Liver (tissue), 9 donors: ENCODE measurements around the gene UNC93A. TPM values are rescaled to one million over a fixed set of nuclear protein-coding genes. Genes with fewer than 3 reads are reported as not detected.

Source experiments
- DNase-seq: peaks from one replicate; pipeline ENCODE4 v3.0.0-alpha.2; 2017; ENCODE audit warnings: low spot score
- H3K27ac ChIP-seq, 2 donors: one replicate each; pipeline ENCODE4 v1.7.0; 2013; ENCODE audit warnings: inconsistent platforms in 2 of 2, low read length in 2 of 2, control low read depth in 1 of 2, low read depth in 1 of 2, mild to moderate bottlenecking in 1 of 2
- H3K27me3 ChIP-seq, 4 donors: one replicate each; pipeline versions ENCODE4 v1.6.1 to v1.7.0; 2013; ENCODE audit warnings: low read length in 3 of 4, inconsistent platforms in 1 of 4, mild to moderate bottlenecking in 1 of 4, moderate library complexity in 1 of 4; ENCODE audit not compliant: control insufficient read depth in 4 of 4, insufficient read depth in 4 of 4
- H3K36me3 ChIP-seq, 4 donors: one replicate each; pipeline versions ENCODE4 v1.6.1 to v1.7.0; 2013; ENCODE audit warnings: low read length in 3 of 4, mild to moderate bottlenecking in 3 of 4, low read depth in 1 of 4, moderate library complexity in 1 of 4; ENCODE audit not compliant: control insufficient read depth in 4 of 4, insufficient read depth in 3 of 4
- H3K4me1 ChIP-seq, 4 donors: one replicate each; pipeline versions ENCODE4 v1.6.1 to v1.7.0; 2013; ENCODE audit warnings: low read length in 3 of 4, mild to moderate bottlenecking in 3 of 4, moderate library complexity in 1 of 4; ENCODE audit not compliant: control insufficient read depth in 4 of 4, insufficient read depth in 4 of 4
- H3K4me3 ChIP-seq, 3 donors: one replicate each; pipeline versions ENCODE4 v1.6.1 to v1.7.0; 2013; ENCODE audit warnings: low read length in 3 of 3, control low read depth in 1 of 3, low read depth in 1 of 3, mild to moderate bottlenecking in 1 of 3
- H3K9ac ChIP-seq, 2 donors: one replicate each; pipeline ENCODE4 v1.7.0; 2013; ENCODE audit warnings: low read length in 2 of 2, mild to moderate bottlenecking in 2 of 2, moderate library complexity in 2 of 2, control low read depth in 1 of 2, low read depth in 1 of 2
- H3K9me3 ChIP-seq, 4 donors: one replicate each; pipeline versions ENCODE4 v1.6.1 to v1.7.0; 2013; ENCODE audit warnings: low read length in 3 of 4; ENCODE audit not compliant: control insufficient read depth in 4 of 4
- ATF3 ChIP-seq: IDR thresholded peaks from 2 replicates; pipeline ENCODE4 v1.6.1; 2016; ENCODE audit warnings: antibody characterized with exemption
- CTCF ChIP-seq: fragments of 150-350 bp; IDR thresholded peaks from 2 replicates; pipeline ENCODE4 v1.5.1; 2017; ENCODE audit warnings: improper control_type of control experiment, low read depth, low read length; ENCODE audit not compliant: missing input control
- EGR1 ChIP-seq, 2 donors: IDR thresholded peaks; 2 replicates each; pipeline ENCODE4 v1.6.1; 2016 to 2018; ENCODE audit warnings: antibody characterized with exemption in 2 of 2, low read depth in 2 of 2
- FOXA1 ChIP-seq: IDR thresholded peaks from 2 replicates; pipeline ENCODE4 v1.6.1; 2016; ENCODE audit warnings: antibody characterized with exemption
- FOXA2 ChIP-seq: IDR thresholded peaks from 2 replicates; pipeline ENCODE4 v1.6.1; 2016; ENCODE audit warnings: antibody characterized with exemption
- GABPA ChIP-seq, 2 donors: IDR thresholded peaks in 1 of 2; conservative IDR thresholded peaks in 1 of 2; 2 replicates each; pipeline ENCODE4 v1.6.1; 2016; ENCODE audit warnings: antibody characterized with exemption in 2 of 2, mild to moderate bottlenecking in 1 of 2, moderate library complexity in 1 of 2
- HNF4A ChIP-seq, 2 donors: conservative IDR thresholded peaks; 2 replicates each; pipeline ENCODE4 v1.6.1; 2016; ENCODE audit warnings: antibody characterized with exemption in 2 of 2, mild to moderate bottlenecking in 2 of 2
- HNF4G ChIP-seq: IDR thresholded peaks from 2 replicates; pipeline ENCODE4 v1.6.1; 2016; ENCODE audit warnings: antibody characterized with exemption
- JUND ChIP-seq, 2 donors: IDR thresholded peaks; 2 replicates each; pipeline ENCODE4 v1.6.1; 2016; ENCODE audit warnings: antibody characterized with exemption in 2 of 2
- MAX ChIP-seq: IDR thresholded peaks from 2 replicates; pipeline ENCODE4 v1.6.1; 2016; ENCODE audit warnings: antibody characterized with exemption
- NR2F2 ChIP-seq: IDR thresholded peaks from 2 replicates; pipeline ENCODE4 v1.6.1; 2016; ENCODE audit warnings: antibody characterized with exemption
- RAD21 ChIP-seq, 2 donors: IDR thresholded peaks; 2 replicates each; pipeline ENCODE4 v1.6.1; 2016; ENCODE audit warnings: antibody characterized with exemption in 2 of 2, mild to moderate bottlenecking in 2 of 2
- REST ChIP-seq: IDR thresholded peaks from 2 replicates; pipeline ENCODE4 v1.6.1; 2016; ENCODE audit warnings: antibody characterized with exemption, mild to moderate bottlenecking
- RXRA ChIP-seq, 2 donors: IDR thresholded peaks; 2 replicates each; pipeline ENCODE4 v1.6.1; 2017 to 2018; ENCODE audit warnings: antibody characterized with exemption in 2 of 2, mild to moderate bottlenecking in 1 of 2
- SP1 ChIP-seq: IDR thresholded peaks from 2 replicates; pipeline ENCODE4 v1.6.1; 2018; ENCODE audit warnings: antibody characterized with exemption, mild to moderate bottlenecking
- TAF1 ChIP-seq: conservative IDR thresholded peaks from 2 replicates; pipeline ENCODE4 v1.6.1; 2016; ENCODE audit warnings: antibody characterized with exemption, mild to moderate bottlenecking
- YY1 ChIP-seq: IDR thresholded peaks from 2 replicates; pipeline ENCODE4 v1.6.1; 2016; ENCODE audit warnings: antibody characterized with exemption, mild to moderate bottlenecking
- WGBS: extraction: QIAGEN DNeasy Blood & Tissue Kit; methylation state at CpG from one replicate; pipeline ENCODE4 v1.1.7; 2013; 5-methylcytosine and 5-hydroxymethylcytosine counted together
- polyA plus RNA-seq, 2 donors: library from polyadenylated mRNA; stranded (reverse) in 1 of 2; unstranded in 1 of 2; fragments of 200-250 nt in 1 of 2; fragments of >200 nt in 1 of 2; fragmentation: Nextera tagmentation in 1 of 2; extraction: Ambion mirVana in 1 of 2; gene quantifications; one replicate each; pipeline versions ENCODE4 v1.2.1 to v1.2.3, GENCODE V29; 2013 to 2015
- total RNA-seq, 2 donors: library from RNA; depleted of rRNA; stranded (reverse); fragments of >200 nt; gene quantifications; one replicate each; pipeline ENCODE4 v1.2.3, GENCODE V29; 2014
- TF ChIP-seq, protein P1 (sequence below): IDR thresholded peaks from 2 replicates; pipeline ENCODE4 v1.6.1; 2016; ENCODE audit warnings: antibody characterized with exemption
- donor health status: healthy.
- donor health status: healthy.
- donor health status: healthy.
- donor health status: healthy.
- donor health status: healthy.

The UNC93A gene
- total and polyA plus RNA-seq, 4 donors, result 0.79 to 14.0 (median 4.6) TPM

DNA sequence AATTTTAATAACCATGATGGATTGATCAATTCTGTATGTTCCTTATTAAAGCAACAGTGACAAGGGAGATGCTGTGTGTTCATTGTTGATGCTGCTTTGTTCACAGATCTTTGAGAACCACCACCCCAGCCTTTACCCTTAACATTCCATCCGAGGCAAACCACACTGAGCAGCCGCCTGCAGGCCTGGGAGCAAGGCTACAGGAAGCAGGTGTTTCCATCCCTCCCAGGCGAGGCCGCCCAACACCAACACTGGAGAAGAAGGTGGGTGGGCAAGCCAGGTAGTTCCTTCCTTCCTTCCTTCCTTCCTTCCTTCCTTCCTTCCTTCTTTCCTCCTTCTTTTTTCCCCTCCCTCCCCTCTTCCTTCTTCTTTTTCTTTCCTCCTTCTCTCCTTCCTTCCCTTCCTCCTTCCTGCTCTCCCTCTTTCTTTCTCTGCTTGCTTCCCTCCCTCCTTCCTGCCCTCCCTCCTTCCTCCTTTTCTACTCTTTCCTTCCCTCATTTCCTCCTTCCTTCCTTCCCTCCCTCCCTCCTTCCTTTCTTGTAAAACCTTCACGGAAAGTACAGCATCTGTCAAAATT, 47.5 kb downstream of the UNC93A start:
- H3K9me3 ChIP-seq, result no peaks in the 10 kb centered on the region
- 80% methylated on average over 5 of the region's 5 CpGs for WGBS
- TF ChIP-seq FOXA1 (no peak), HNF4G (no peak), REST (no peak), TAF1 (no peak), NR2F2 (no peak), RXRA (IDR thresholded peaks at IDR 0.05) (no peak)
- TF ChIP-seq, protein P1, sequence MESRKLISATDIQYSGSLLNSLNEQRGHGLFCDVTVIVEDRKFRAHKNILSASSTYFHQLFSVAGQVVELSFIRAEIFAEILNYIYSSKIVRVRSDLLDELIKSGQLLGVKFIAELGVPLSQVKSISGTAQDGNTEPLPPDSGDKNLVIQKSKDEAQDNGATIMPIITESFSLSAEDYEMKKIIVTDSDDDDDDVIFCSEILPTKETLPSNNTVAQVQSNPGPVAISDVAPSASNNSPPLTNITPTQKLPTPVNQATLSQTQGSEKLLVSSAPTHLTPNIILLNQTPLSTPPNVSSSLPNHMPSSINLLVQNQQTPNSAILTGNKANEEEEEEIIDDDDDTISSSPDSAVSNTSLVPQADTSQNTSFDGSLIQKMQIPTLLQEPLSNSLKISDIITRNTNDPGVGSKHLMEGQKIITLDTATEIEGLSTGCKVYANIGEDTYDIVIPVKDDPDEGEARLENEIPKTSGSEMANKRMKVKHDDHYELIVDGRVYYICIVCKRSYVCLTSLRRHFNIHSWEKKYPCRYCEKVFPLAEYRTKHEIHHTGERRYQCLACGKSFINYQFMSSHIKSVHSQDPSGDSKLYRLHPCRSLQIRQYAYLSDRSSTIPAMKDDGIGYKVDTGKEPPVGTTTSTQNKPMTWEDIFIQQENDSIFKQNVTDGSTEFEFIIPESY, result no peak
- no peak for DNase-seq
- peaks cover 5 to 27% (median 12%) of the 10 kb centered on the region in 4 donors for H3K4me1 ChIP-seq
- H3K36me3 ChIP-seq, result no peaks in the 10 kb centered on the region
- no peak overlapping the region for H3K4me3 ChIP-seq
- H3K27ac ChIP-seq, result no peak overlapping the region
- H3K27me3 ChIP-seq, result no peaks in the 10 kb centered on the region
- H3K9ac ChIP-seq, result no peak overlapping the region

DNA sequence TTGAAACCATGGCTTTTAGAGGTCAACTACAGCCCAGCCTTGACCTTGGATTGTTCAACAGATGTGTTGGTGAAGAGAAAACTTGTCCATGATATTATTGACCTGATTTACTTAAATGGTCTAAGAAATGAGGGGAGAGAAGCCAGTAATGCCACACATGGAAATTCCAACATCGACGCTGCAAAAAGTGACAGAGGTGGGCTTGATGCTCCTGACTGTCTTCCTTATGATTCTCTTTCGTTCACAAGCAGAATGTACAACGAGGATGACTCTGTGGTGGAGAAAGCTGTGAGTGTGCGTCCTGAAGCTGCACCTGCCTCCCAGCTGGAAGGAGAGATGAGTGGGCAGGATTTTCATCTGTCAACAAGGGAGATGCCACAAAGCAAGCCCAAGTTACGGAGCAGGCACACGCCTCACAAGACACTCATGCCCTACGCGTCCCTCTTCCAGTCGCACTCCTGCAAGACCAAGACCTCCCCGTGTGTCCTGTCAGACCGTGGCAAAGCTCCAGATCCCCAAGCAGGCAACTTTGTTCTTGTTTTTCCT, 50.0 kb downstream of the UNC93A start:
- Histone ChIP-seq H3K4me3 (no peak overlapping the region), H3K9ac (no peak overlapping the region), H3K27ac (peak overlapping the region; percentile 51 to 73), H3K36me3 (no peaks in the 10 kb centered on the region), H3K27me3 (no peaks in the 10 kb centered on the region), H3K4me1 (peaks cover 5 to 40% (median 13%) of the 10 kb centered on the region in 4 donors), H3K9me3 (no peaks in the 10 kb centered on the region)
- 79% methylated on average over 12 of the region's 12 CpGs for WGBS
- TF ChIP-seq, protein P1, result no peak
- no peak for TF ChIP-seq FOXA2
- no peak for TF ChIP-seq CTCF
- no peak for TF ChIP-seq MAX
- no peak for TF ChIP-seq YY1
- TF ChIP-seq FOXA1, result no peak
- TF ChIP-seq ATF3, result no peak
- TF ChIP-seq TAF1, result no peak
- TF ChIP-seq HNF4A (conservative IDR thresholded peaks at IDR 0.05), result no peak
- TF ChIP-seq EGR1 (IDR thresholded peaks at IDR 0.05; ENCODE audit: low read depth in 2 of 2), result no peak
- TF ChIP-seq SP1, result no peak
- TF ChIP-seq REST, result no peak
- no peak for TF ChIP-seq NR2F2
- no peak for TF ChIP-seq GABPA (IDR thresholded peaks at IDR 0.05 in 1 of 2, conservative IDR thresholded peaks at IDR 0.05 in 1 of 2)
- no peak for TF ChIP-seq RAD21 (IDR thresholded peaks at IDR 0.05)
- no peak for TF ChIP-seq RXRA (IDR thresholded peaks at IDR 0.05)
- TF ChIP-seq JUND (IDR thresholded peaks at IDR 0.05), result no peak
- no peak for TF ChIP-seq HNF4G
- no peak for DNase-seq
